NOMO-1 treated with DMSO at 0.1 percent for 48 hours (cell line): ENCODE data around the gene PPTC7.
A peak's percentile ranks its signal among the peaks of the same experiment; 100 is the strongest.
"Not testable (repeated sequence)": the region's sequence is repeated elsewhere in the genome, so short reads cannot be mapped to it uniquely, and the experiment has no call there.

Experiments used
- DNase-seq: peaks from one replicate; lab custom pipeline; 2025; ENCODE audit not compliant: unreplicated experiment; lab: John Stamatoyannopoulos, UW

PPTC7 gene, protein sequence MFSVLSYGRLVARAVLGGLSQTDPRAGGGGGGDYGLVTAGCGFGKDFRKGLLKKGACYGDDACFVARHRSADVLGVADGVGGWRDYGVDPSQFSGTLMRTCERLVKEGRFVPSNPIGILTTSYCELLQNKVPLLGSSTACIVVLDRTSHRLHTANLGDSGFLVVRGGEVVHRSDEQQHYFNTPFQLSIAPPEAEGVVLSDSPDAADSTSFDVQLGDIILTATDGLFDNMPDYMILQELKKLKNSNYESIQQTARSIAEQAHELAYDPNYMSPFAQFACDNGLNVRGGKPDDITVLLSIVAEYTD

DNA sequence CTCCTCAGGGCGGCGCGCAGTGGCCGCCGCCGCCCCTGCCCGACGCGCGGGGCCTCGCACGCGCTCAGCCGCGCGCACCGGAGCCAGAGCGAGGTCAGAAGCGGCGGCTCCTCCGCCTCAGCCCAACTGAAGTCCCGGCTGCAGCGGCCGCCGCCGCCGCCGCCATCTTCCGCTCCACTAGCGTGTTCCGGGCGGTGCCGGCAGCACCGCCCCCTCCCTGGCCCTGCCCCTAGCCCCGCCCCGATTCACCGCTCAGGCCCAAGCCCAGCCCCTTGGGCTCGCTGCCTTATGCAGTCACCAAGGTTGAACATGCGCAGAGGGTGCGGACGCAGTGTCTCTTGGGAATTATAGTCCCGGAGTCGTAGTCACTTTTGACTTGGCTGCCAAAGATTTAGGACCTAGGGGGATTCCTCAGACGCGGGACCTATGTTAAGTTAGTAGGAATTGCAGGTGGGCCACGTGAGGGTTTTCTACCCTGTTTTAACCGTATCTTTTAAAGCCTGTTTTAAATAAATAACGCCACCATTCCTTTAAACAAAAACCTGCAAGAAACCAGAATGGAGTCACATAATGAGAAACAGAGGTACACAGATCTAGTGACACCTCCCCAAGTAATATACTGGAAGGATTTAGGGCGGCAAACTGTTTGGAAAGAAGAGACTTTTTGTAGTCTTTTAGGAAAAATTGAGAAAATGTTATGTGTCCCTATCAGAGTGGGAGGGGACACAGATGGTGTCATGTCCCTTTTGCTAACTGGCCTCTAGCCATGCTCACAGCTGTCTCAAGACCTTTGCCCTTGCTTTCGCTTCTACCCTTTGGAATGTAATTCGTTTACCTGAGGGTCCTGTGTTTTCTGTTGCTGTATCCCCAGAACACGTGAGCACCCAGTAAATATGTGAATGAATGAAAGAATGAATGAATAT, at the start of gene PPTC7:
TSS of gene PPTC7 (minus strand) at position 182 of the 923 bp plus-strand sequence. CDS start 287 bp downstream, outside the sequence.
- peak; percentile 95 for DNase-seq

DNA sequence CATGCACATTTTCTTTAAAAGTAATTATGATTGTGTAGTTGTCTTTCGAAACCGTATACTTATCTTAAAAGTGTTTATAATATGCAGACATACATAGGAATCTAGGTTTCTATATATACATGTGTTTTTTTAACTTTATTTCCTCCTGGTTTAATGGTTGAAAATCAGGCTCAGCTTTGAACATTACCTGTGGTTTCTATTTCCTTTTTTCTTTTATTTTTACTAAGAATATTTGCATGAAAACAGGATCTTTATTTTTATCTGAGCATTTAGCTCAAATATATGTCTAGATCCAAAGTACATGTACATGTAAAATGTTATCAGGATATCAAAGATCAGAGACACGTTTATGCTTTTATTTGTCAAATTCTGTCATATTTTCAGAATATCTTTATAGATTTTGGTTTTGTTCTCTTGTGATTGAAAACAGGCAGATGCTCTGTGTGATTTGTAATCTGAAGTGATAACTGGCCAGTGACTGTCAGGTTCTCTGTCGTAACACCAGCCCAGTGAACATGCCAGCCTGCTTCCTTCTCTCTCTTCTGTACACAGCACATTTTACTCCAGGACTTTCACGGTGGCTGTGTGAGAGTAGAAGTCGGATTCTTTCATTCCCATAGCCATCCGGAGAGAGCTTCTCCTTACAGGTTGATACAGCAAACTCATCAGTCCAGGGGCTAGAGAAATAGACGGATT, 44.5 kb upstream of the PPTC7 start:
- peak; percentile 53 for DNase-seq

DNA sequence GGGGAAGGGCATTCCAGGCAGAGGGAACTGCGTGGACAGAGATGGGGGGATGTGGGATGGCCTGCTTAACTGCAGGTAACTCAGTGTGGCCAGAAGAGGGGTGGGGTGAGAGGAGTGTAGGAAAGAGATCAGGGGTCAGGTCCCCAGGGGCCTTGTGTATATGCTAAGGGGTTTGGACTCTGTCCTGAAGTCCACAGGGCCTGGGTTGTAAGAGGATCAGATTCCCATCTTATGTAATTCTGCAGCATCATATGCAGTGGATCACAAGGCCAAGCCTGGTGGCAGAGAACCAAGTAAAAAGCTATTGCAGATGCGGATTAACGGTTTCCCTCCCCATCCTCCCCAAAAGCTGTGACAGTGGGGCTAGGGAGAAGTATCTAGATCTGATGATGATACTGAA, 39.5 kb upstream of the PPTC7 start:
- DNase-seq: no peak

DNA sequence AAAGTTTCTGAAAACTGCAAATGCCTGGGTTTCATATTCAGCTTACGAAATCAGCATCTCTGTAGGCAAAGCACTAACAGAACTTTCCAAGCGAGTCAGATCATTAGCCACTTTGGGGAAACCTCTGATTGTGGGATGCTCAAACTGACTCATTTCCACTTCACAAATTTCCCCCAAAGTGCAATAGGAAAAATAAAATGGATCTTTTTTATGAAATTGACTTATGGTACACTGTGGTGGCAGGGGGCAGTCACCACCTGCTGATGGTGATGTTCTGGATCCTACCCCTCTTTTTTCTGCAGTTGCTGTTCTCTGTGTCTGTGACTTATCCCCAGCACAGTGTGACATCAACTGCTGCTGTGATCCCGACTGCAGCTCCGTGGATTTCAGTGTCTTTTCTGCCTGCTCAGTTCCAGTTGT, 36.4 kb upstream of the PPTC7 start:
- DNase-seq: peak; percentile 17

DNA sequence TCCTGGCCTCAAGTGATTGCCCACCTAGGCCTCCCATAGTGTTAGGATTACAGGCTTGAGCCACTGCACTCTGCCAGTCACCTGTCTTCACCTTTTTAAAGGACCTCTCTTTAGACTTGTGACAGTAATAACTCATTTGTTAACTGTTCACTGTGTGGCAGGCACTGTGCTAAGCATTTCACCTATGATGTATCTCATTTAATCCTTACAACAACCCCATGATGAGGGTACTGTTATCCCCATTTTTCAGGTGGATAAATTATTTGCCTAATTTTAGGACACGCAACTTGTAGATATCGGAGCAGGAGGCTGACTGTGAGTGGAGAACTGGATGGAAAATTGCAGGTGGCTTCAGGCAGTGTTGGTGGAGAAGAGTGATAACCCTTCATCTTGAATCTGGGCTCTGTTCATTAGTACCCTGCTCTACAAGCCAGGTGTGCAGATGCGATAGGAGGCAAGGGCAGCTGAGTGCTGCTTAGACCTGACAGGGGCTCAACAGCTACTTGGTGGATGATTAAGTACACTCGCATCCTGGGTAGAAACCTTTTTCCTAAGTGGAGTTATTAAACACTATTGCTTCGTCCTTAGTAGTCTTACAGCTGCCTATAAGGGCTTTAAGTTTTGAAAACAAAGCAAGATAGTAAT, 33.5 kb upstream of the PPTC7 start:
- DNase-seq: no peak

DNA sequence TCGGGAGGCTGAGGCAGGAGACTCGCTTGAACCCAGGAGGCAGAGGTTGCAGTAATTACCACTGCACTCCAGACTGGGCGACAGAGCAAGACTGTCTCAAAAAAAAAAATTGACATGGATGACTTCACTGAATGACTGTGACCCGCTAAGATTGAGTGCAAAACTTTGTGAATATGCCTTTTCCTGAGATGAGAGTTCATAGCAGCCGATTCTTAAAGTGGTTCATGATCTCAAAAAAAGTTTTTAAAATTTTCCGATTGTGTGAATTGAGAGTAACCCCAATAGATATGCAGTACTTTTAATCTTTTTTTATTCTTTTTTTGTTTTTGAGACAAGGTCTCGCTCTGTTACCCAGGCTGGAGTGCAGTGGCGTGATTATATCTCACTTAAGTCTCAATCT, 32.1 kb upstream of the PPTC7 start:
- DNase-seq: no peak

DNA sequence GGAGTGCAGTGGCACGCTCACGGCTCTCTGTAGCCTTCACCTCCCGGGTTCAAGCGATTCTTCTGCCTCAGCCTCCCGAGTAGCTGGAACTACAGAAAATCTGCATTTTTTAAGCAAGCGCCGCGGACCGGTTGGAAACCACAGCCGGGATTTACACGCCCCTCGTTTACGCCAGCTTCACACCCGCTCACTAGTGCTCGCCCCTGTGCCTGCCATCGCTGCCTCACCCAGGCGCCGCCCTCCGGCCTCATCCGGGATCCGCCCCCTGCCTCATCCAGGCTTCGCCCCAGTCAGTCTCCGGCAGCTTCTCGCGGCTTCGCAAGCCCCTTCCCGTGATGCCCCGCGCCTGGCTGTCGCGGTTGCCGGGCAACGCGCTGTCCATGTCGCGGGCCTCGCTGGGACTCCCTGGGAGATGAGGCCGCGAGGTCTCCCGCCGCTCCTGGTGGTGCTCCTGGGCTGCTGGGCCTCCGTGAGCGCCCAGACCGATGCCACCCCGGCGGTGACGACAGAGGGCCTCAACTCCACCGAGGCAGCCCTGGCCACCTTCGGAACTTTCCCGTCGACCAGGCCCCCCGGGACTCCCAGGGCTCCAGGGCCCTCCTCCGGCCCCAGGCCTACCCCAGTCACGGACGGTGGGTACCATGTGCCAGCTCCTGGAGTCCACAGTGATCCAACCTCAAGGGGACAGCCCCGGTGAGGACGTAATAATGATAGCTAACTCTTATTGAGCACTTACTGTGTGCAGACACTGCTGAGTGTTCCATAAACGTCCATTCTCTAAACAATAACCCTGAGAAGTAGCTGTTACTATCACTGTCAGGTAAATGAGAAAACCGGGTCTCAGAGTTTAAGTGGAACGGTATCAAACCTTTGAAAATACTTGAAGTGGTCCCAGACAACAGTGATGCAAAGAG, 30.9 kb upstream of the PPTC7 start, which contains the start of gene TCTN1:
TSS of gene TCTN1 (plus strand) at position 359 of the 914 bp plus-strand sequence. CDS start at position 413, 54 bp downstream.
- peak; percentile 98 for DNase-seq

DNA sequence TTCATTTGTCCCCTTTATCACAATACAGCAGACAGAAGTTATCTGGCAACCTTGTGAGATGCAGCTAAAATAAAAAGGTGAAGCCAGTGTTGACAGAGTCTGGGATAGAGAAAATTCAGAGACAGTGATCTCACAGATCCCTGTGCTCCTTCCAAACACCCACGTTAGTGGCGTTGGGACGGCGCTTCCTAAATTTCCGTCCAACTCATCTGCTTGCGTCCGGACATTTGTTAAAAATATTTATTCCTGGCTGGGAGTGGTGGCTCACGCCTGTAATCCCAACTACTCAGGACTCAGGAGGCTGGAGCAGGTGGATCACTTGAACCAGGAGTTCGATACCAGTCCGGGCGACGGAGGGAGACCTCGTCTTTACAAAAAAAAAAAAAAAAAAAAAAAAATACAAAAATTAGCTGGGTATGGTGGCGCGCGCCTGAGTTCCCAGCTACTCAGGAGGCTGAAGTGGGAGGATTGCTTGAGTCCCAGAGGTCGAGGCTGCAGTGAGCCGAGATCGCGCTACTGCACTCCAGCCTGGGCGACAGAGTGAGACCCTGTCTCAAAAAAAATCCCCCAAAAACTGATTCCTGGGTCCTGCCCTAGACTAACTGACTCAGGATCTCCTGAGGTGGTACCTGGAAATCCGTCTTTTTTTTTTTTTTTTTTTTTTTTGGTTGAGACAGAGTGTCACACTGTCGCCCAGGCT, 30.1 kb upstream of the PPTC7 start:
- DNase-seq: no peak

DNA sequence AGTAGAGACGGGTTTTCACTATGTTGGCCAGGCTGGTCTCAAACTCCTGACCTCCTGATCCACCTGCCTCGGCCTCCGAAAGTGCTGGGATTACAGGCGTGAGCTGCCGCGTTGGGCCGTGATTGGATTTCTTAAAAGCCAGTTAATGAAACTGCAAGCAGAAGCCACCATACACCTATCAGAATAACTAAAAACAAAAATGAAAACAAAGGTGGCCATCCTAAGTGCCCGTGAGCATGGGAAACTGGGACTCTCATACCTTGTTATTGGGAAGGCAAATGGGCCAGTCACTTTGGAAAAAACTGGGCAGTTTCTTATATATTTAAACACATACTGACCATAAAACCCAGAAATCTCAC, 23.1 kb upstream of the PPTC7 start:
- no peak for DNase-seq

DNA sequence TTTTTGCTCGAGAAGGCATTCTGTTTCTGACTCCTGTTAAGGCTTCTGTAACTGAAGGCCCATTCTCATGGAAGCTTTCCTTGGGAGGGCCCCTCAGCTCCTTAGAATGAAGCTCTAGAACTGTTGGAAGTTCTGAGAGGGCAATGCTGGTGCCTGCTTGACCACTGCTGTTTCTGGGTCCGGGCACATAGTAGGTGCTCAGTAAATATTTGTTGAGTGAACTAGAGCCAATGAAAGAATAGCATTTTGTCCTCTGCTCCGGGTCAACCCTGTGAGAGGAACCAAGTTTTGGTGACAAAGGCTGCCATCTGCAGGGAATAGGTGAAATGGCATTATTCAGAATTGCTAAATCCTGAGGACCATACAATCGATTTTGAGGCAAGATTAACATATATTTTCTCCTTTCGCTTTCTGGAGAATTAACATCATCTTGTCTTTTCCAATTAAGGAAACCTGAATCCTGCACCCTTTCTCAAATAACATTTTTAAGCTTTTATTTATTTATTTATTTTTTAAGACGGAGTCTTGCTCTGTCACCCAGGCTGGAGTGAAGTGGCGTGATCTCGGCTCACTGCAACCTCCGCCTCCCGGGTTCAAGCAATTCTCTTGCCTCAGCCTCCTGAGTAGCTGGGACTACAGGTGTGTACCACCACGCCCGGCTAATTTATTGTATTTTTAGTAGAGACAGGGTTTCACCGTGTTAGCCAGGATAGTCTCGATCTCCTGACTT, 19.1 kb upstream of the PPTC7 start:
- DNase-seq: peak; percentile 65

DNA sequence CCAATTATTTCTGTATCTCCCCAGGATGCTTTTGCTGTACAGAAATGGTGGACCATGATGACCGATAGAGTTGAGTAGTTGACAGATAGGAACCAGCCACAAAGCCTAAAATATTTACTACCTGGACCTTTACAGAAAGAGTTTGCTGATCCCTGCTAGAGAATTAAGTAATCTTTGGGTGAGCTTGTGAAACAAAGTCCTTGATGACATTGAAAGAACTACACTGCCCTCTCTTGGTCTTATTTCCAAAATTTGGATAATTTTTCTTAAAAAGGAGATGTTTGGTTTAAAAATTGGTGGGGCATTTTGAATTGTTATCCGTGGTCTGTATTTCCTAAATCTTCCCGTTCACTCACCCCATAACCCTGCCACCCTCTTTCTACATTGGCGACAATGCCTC, 17.1 kb upstream of the PPTC7 start:
- DNase-seq: peak; percentile 81

DNA sequence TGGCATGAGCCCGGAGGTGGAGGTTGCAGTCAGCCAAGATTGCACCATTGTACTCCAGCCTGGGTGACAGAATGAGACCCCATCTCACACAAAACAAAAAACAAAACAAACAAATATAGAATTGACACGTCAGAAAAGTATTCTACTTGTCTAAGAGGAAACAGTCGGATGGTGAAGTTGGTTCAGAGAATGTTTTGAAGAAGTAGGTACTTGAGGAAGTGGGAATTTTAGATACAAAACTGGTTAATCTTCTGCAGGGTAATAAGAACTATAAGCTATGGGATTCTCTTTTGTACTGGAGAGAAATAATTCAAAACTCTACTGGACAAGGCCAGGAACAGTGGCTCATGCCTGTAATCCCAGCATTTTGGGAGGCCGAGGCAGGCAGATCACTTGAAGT, 16.2 kb upstream of the PPTC7 start:
- peak; percentile 52 for DNase-seq

DNA sequence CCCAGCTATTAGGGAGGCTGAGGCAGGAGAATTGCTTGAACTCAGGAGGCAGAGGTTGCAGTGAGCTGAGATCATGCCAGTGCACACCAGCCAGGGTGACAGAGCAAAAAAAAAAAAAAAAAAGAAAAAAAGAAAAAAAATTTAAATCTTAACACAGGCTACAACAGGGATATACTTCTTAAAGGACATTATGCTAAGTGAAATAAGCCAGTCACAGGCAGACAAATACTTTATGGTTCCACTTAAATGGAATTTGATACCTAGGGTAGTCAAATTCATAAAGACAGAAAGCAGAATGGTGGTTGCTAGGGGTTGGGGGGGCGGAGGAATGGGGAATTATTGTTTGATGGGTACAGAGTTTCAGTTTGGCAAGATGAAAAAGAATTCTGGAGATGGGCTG, 14.8 kb upstream of the PPTC7 start:
- DNase-seq: no peak

DNA sequence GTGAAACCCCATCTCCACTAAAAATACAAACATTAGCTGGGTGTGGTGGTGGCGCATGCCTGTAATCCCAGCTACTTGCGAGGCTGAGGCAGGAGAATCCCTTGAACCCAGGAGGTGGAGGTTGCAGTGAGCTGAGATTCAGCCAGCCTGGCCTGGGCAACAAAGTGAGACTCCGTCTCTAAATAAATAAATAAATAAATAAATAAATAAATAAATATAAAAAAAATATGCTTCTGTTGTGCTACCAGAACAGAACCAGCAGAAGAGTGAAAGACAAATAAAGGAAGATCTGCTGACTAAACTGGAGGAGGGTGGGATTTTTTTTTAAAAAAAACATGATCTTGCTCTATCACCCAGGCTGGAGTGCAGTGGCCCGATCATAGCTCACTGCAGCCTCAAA, 9.8 kb upstream of the PPTC7 start:
- not testable (repeated sequence) for DNase-seq

DNA sequence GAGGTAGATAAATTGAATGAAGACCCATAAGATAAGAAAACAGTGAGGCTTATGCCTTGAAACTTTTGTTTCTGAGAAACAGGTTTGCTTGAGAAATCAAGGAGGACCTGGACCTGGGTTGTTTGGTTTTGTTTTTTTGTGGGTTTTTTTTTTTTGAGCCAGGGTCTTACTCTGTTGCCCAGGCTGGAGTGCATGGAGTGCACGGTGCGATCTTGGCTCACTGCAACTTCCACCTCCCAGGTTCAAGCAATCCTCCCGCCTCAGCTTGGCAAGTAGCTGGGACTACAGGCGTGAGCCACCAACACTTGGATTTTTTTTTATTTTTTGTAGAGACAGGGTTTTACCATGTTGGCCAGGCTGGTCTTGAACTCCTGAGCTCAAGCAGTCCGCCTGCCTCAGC, 9.0 kb upstream of the PPTC7 start:
- no peak for DNase-seq

DNA sequence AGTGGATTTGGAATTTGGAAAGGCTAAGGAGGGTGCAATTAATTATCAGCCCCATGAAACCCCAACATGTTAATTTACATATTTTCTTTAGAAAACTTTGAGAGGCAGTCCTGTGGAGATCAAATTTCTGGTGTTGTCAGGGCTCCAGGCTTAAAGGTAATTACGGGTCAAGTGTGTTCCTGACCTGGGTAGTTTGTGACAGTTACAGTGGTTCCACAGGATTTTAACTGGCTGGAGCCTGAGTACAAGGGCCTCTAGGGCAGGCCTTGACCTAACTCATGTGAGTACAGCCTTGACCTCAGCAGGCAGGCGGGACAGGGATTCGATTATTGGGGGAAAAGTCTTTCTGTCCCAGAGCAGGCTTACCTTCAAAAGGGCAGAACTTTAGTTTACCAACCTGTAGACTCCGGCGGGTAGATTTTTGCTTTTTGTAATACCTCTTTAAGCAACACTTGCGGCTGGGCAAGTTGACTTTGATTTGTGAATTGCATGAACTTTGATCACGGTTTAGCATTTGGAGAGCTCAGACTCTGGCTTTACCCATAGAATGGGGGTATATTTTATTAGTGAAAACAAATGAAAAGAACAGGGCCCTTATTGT, 8.4 kb upstream of the PPTC7 start:
- DNase-seq: no peak

DNA sequence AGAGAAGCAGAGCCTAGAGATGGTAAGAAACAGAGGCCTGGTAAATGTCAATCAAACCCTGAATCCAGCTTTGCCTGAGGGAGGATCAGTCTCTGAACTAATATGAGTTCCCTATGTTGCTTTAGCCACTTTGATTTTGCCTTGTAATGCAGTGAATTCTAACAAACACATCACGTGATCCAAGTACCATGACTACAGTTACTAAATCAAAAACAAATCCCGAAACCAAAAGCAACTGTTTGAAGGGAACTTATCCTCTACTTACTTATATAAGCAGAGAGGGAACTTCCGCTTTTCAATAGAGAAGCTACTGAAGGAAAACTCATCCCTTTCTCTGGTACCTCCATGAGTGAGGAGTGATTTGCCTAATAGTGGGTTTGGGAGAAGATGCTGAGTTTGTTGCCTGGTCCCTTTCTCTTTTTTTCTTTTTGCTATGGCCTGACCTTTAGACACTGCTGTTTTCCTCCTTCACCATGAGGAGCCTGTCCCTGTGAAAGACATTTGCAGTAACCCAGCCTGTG, 7.7 kb upstream of the PPTC7 start:
- peak; percentile 99 for DNase-seq

DNA sequence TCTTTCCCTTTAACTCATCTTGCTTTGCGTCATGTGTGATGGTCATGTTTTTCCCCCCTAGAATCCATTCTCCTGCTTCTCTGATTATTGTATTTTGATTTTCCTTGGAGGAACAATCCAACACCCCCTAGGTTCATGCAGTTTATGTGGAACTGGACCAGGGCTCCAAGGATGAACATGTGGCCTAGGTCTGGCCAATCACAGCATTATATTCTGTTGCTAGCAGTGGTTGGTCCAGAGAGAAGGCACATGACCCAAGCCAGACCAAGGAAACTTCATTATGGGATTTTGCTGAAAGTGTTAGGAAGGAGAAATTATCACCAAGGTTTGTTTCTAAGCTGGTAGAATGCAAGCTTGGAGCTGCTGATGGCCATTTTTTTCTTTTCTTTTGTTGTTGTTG, 6.9 kb upstream of the PPTC7 start:
- no peak for DNase-seq
